Measurements from ENCODE around the gene CADPS. TPM values are rescaled to one million over a fixed set of nuclear protein-coding genes. Genes with fewer than 3 reads are reported as not detected.

Gene CADPS
- total and polyA plus RNA-seq, 2 of the 4 experiments (the other 2 are of a cell fraction) = not detected

DNA sequence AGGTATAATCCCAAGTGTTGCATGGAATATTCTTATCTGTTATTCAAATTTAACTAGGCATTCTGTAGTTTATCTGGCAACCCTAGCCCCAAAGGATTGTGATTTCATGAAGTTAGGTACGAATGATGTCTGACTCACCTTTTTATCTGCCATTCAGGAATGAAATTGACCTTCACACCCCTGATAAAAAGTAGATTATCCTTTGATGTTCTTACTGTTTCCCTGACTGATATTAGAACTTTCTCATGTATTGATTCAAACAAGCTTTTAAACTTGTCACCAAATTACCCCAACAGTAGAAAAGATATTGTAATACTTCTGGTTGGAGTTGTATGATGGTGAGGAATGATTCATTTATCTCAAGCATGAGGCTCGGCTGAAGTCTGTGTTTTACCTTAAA is 43.6 kb upstream of the CADPS start:
- H3K4me2 ChIP-seq (ENCODE audit: low read depth, low read length) = no peak overlapping the region
- no peak overlapping the region for H2BK5ac ChIP-seq (ENCODE audit: low read depth, low read length, poor library complexity, severe bottlenecking)
- H4K91ac ChIP-seq (ENCODE audit: insufficient read depth, low read depth, low read length) = no peak overlapping the region
- H3K4me1 ChIP-seq (ENCODE audit: control insufficient read depth, insufficient read depth, low read length) = no peaks in the 10 kb centered on the region
- no peaks in the 10 kb centered on the region for H3K79me1 ChIP-seq (ENCODE audit: low read depth in 1 of 2, low read length in 2 of 2)
- no TSS peak for BruUV-seq (replicated peaks)
- no peak overlapping the region for H3K4me3 ChIP-seq (ENCODE audit: insufficient read depth, low read depth, low read length)
- intact Hi-C loops (cut with micrococcal nuclease) = no loop called here
- no peak overlapping the region for H3K18ac ChIP-seq (ENCODE audit: low read depth, low read length)
- no peak overlapping the region for H3K27ac ChIP-seq (ENCODE audit: insufficient read depth, low read length)
- ATAC-seq (ENCODE audit: low read depth) (no peak), DNase-seq (no peak)
- no peak overlapping the region for H3K4ac ChIP-seq (ENCODE audit: low read depth, low read length)
- H3K23ac ChIP-seq (ENCODE audit: low read depth, low read length) = no peak overlapping the region
- in situ Hi-C loops (cut with MboI; ENCODE audit: low sequenced_read_pairs) = no loop called here
- no peaks in the 10 kb centered on the region for H3K36me3 ChIP-seq (ENCODE audit: control insufficient read depth, insufficient read depth, low read length)
- H4K8ac ChIP-seq (ENCODE audit: low read depth in 2 of 2, low read length in 2 of 2) = no peak overlapping the region
- WGBS, 2 experiments (ENCODE audit: extremely low coverage in 2 of 2, insufficient read length in 1 of 2) = no CpG with 5 or more reads among the region's 2 CpGs
- H2AK5ac ChIP-seq (ENCODE audit: low read depth, low read length) = no peak overlapping the region
- no peak overlapping the region for H3K9ac ChIP-seq (ENCODE audit: low read depth, low read length)
- peaks cover 7% of the 10 kb centered on the region; the same call in 1 of the 2 replicates for H3K9me3 ChIP-seq (ENCODE audit: control insufficient read depth, insufficient read depth, low read length)
- H3K14ac ChIP-seq (replicated peaks; ENCODE audit: low read depth, low read length) = no peak overlapping the region
- no peak overlapping the region for H4K5ac ChIP-seq (ENCODE audit: low read depth, low read length)
- H2BK20ac ChIP-seq (ENCODE audit: low read depth, low read length) = no peak overlapping the region
- no peak overlapping the region for H2AK9ac ChIP-seq (replicated peaks; ENCODE audit: low read depth, low read length, poor library complexity)
- no peak overlapping the region for H2BK15ac ChIP-seq (ENCODE audit: low read depth, low read length)
- no peaks in the 10 kb centered on the region for H3K9me1 ChIP-seq (ENCODE audit: insufficient read depth, low read length)
- ChIA-PET POLR2A (ENCODE audit: unreplicated experiment) (no interaction called here), CTCF (no interaction called here)
- H3K56ac ChIP-seq (ENCODE audit: extremely low read depth, insufficient read depth, low read length) = no peak overlapping the region
- no peaks in the 10 kb centered on the region for H3K27me3 ChIP-seq (ENCODE audit: control insufficient read depth, insufficient read depth, low read length)
- TF ChIP-seq, protein P1, sequence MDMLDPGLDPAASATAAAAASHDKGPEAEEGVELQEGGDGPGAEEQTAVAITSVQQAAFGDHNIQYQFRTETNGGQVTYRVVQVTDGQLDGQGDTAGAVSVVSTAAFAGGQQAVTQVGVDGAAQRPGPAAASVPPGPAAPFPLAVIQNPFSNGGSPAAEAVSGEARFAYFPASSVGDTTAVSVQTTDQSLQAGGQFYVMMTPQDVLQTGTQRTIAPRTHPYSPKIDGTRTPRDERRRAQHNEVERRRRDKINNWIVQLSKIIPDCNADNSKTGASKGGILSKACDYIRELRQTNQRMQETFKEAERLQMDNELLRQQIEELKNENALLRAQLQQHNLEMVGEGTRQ (IDR thresholded peaks at IDR 0.05; ENCODE audit: low read depth, low read length) = no peak
- TF ChIP-seq NFE2L2 (IDR thresholded peaks at IDR 0.05; ENCODE audit: low read depth, low read length) (no peak), RCOR1 (IDR thresholded peaks at IDR 0.05; ENCODE audit: insufficient replicate concordance, low read length) (no peak), MAFK (IDR thresholded peaks at IDR 0.05; ENCODE audit: low read depth, low read length) (no peak), RAD21 (IDR thresholded peaks at IDR 0.05; ENCODE audit: low read length) (no peak), POLR2A (IDR thresholded peaks at IDR 0.05; ENCODE audit: low read depth, low read length) (no peak), MAZ (IDR thresholded peaks at IDR 0.05; ENCODE audit: borderline replicate concordance, low read depth, low read length) (no peak), BHLHE40 (IDR thresholded peaks at IDR 0.05; ENCODE audit: low read depth, low read length) (no peak), RFX5 (IDR thresholded peaks at IDR 0.05; ENCODE audit: low read depth, low read length) (no peak)
- TF ChIP-seq, protein P2, sequence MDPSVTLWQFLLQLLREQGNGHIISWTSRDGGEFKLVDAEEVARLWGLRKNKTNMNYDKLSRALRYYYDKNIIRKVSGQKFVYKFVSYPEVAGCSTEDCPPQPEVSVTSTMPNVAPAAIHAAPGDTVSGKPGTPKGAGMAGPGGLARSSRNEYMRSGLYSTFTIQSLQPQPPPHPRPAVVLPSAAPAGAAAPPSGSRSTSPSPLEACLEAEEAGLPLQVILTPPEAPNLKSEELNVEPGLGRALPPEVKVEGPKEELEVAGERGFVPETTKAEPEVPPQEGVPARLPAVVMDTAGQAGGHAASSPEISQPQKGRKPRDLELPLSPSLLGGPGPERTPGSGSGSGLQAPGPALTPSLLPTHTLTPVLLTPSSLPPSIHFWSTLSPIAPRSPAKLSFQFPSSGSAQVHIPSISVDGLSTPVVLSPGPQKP (IDR thresholded peaks at IDR 0.05; ENCODE audit: borderline replicate concordance, low read depth, low read length) = no peak
- TF ChIP-seq, protein P3, sequence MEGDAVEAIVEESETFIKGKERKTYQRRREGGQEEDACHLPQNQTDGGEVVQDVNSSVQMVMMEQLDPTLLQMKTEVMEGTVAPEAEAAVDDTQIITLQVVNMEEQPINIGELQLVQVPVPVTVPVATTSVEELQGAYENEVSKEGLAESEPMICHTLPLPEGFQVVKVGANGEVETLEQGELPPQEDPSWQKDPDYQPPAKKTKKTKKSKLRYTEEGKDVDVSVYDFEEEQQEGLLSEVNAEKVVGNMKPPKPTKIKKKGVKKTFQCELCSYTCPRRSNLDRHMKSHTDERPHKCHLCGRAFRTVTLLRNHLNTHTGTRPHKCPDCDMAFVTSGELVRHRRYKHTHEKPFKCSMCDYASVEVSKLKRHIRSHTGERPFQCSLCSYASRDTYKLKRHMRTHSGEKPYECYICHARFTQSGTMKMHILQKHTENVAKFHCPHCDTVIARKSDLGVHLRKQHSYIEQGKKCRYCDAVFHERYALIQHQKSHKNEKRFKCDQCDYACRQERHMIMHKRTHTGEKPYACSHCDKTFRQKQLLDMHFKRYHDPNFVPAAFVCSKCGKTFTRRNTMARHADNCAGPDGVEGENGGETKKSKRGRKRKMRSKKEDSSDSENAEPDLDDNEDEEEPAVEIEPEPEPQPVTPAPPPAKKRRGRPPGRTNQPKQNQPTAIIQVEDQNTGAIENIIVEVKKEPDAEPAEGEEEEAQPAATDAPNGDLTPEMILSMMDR (conservative IDR thresholded peaks at IDR 0.05; ENCODE audit: low read depth, low read length) = no peak
- no peak overlapping the region for H2AFZ ChIP-seq (replicated peaks; ENCODE audit: low read length, poor library complexity)
- no peaks in the 10 kb centered on the region for H4K20me1 ChIP-seq (ENCODE audit: insufficient read depth, low read length)
- dilution Hi-C loops (cut with HindIII; ENCODE audit: low sequenced_read_pairs, unreplicated experiment) = no loop called here
- H2BK120ac ChIP-seq (ENCODE audit: low read depth, low read length) = no peak overlapping the region
